DND-41 (cell line): ENCODE results near the gene GRM5.
"Not testable (repeated sequence)": the region's sequence is repeated elsewhere in the genome, so short reads cannot be mapped to it uniquely, and the experiment has no call there.

Experiments used
- CTCF ChIP-seq: IDR thresholded peaks from 2 replicates; pipeline ENCODE4 v1.5.1; 2012; ENCODE audit warnings: borderline replicate concordance, low read length, moderate library complexity, mild to moderate bottlenecking; ENCODE audit not compliant: poor library complexity, severe bottlenecking; ENCODE audit errors: extremely low read depth
- EZH2 ChIP-seq: IDR thresholded peaks from 3 replicates; pipeline ENCODE4 v1.6.1; 2012; ENCODE audit warnings: borderline replicate concordance, low read depth, mild to moderate bottlenecking, moderate library complexity, low read length, inconsistent platforms; ENCODE audit not compliant: severe bottlenecking

GRCh38 chr11:89065651-89066201, at the start of gene GRM5:
- TF ChIP-seq CTCF, EZH2: not testable (repeated sequence)
